ENCODE data around the gene INTS7. TPM values are rescaled to one million over a fixed set of nuclear protein-coding genes. Genes with fewer than 3 reads are reported as not detected.

The INTS7 gene
- total RNA-seq, 4 donors from 2014 or later: 6.7 to 11.0 (median 9.5) TPM

- TF ChIP-seq CTCF (IDR thresholded peaks at IDR 0.05): no peak
- ATAC-seq (ENCODE audit: low FRiP score) (no peak), DNase-seq (ENCODE audit: low spot score) (no peak)
Measured at GRCh38 chr1:211908453-211908852, 126.9 kb downstream of the INTS7 start.

GRCh38 chr1:211903490-211904245 is 131.7 kb downstream of the INTS7 start:
- TF ChIP-seq CTCF (IDR thresholded peaks at IDR 0.05): no peak
- ATAC-seq (ENCODE audit: low FRiP score) (no peak), DNase-seq (ENCODE audit: low spot score) (no peak)

- ATAC-seq (ENCODE audit: low FRiP score) (no peak), DNase-seq (ENCODE audit: low spot score) (no peak)
- TF ChIP-seq CTCF (IDR thresholded peaks at IDR 0.05): no peak
Measured at GRCh38 chr1:211902624-211903291, 132.6 kb downstream of the INTS7 start.

GRCh38 chr1:211901945-211902344 is 133.4 kb downstream of the INTS7 start:
- ATAC-seq (ENCODE audit: low FRiP score): no peak
- TF ChIP-seq CTCF (IDR thresholded peaks at IDR 0.05): no peak
- DNase-seq (ENCODE audit: low spot score): no peak

GRCh38 chr1:211900441-211900840 is 134.9 kb downstream of the INTS7 start:
- no peak for TF ChIP-seq CTCF (IDR thresholded peaks at IDR 0.05)
- ATAC-seq (ENCODE audit: low FRiP score): no peak

GRCh38 chr1:211896958-211897357 is 138.4 kb downstream of the INTS7 start:
- DNase-seq (ENCODE audit: low spot score) (no peak), ATAC-seq (ENCODE audit: low FRiP score) (no peak)
- TF ChIP-seq CTCF (IDR thresholded peaks at IDR 0.05): no peak

More at GRCh38 chr1:211900441-211900840, 134.9 kb downstream of the INTS7 start:
- no peak for DNase-seq (ENCODE audit: low spot score)

Measured in omental fat pad (tissue), 4 donors.